WTC11 (cell line): ENCODE measurements around the gene SMG7.

ENCODE experiments used
- CREB1 ChIP-seq: sonication (generic); formaldehyde crosslinking; IDR thresholded peaks from 2 replicates; pipeline ENCODE4 v1.8.0; 2023; ENCODE audit warnings: mild to moderate bottlenecking, missing genetic modification reagents
- CTCF ChIP-seq: fragments of 200-600 bp; IDR thresholded peaks from 2 replicates; pipeline ENCODE4 v1.8.0; 2022; ENCODE audit warnings: antibody characterized with exemption
- FOXJ3 ChIP-seq: sonication (generic); formaldehyde crosslinking; IDR thresholded peaks from 2 replicates; pipeline ENCODE4 v1.9.0; 2021; ENCODE audit warnings: missing genetic modification reagents, mild to moderate bottlenecking, borderline replicate concordance
- NR2C2 ChIP-seq: sonication (generic); formaldehyde crosslinking; IDR thresholded peaks from 2 replicates; pipeline ENCODE4 v1.8.0; 2022; ENCODE audit warnings: mild to moderate bottlenecking, missing genetic modification reagents
- ZNF138 ChIP-seq: sonication (generic); formaldehyde crosslinking; conservative IDR thresholded peaks from 2 replicates; pipeline ENCODE4 v1.8.1; 2022; ENCODE audit warnings: mild to moderate bottlenecking, moderate library complexity, missing genetic modification reagents
- ZNF263 ChIP-seq: sonication (generic); formaldehyde crosslinking; IDR thresholded peaks from 2 replicates; pipeline ENCODE4 v1.8.1; 2022; ENCODE audit warnings: low read depth, mild to moderate bottlenecking, moderate library complexity, missing genetic modification reagents
- ZNF281 ChIP-seq: sonication (generic); formaldehyde crosslinking; IDR thresholded peaks from 2 replicates; pipeline ENCODE4 v1.8.0; 2023; ENCODE audit warnings: mild to moderate bottlenecking, missing genetic modification reagents

DNA sequence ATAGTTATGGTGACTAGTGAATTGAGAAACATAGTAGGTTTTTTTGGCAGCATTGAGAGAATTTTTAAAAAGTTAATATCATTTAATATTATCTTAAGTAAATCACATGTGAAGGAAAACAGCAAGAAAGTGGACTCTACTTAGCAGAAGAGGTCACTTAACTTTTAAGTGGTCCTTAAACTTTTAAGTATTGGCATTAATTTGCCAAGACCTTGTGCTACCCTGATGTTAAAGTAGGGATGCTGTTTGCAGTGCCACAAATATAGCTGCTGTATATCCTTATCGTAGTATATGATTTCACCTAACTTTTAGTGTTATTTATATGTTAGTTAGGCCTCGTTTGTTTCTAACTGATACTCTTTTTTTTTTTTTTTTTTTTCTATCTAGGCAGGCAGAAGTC, 40.2 kb downstream of the SMG7 start:
- TF ChIP-seq ZNF263: no peak
- no peak for TF ChIP-seq ZNF281 (CRISPR knock-in tag)
- TF ChIP-seq ZNF138: no peak
- no peak for TF ChIP-seq FOXJ3 (CRISPR knock-in tag)
- no peak for TF ChIP-seq NR2C2
- no peak for TF ChIP-seq CTCF
- no peak for TF ChIP-seq CREB1 (CRISPR knock-in tag)
